ENCODE data around the gene PF4V1.
A peak's percentile ranks its signal among the peaks of the same experiment; 100 is the strongest.

The PF4V1 gene

DNA sequence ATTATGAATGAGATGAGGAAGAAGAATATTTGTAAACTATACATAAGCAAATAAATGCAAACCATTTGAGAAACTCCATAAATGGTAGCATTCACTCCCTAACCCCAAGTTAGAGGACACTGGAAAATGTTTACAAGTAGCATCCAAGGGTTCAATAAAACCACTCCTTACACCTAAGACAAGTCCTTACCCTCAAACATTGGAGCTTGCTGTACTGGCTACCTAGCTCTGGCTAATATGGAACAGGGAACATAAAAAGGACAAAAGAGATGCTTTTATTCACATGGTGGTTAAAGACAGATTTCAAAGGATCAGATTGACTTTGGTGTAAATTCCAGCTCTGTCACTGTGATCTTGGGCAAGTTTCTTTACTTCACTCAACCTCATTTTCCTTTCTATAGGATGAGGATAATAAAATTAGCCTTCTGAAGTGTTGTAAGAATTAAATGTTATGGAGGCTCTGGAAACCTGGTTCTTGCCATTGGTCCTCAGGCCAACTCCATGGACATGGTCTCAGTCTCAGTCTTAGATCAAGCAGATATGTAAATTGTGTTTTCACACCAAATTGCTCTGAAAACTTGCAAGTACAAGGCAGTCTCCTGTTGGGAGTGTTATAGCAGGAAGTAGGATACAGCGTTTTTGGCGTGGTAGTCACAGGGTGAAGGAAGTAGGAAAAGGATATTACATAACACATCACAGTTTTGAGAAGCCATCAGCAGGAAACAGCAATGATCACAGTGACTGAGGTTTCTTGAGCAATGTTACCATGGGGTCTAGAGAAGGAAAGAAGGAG lies 19.4 kb downstream of the PF4V1 start:
- Histone ChIP-seq H3K4me3 (ENCODE audit: low read length) (no peak overlapping the region), H3K27me3 (replicated peaks; ENCODE audit: control insufficient read depth, insufficient read depth, low read length) (no peaks in the 10 kb centered on the region), H3K9me3 (ENCODE audit: control insufficient read depth, low read length) (no peaks in the 10 kb centered on the region), H3K36me3 (ENCODE audit: control insufficient read depth, insufficient read depth, low read length, severe bottlenecking) (no peaks in the 10 kb centered on the region), H3K4me1 (ENCODE audit: control insufficient read depth, insufficient read depth, low read length) (peaks cover 39% of the 10 kb centered on the region), H3K9ac (ENCODE audit: low read length) (no peak overlapping the region)
- no peak for DNase-seq (ENCODE audit: low read depth)

- Histone ChIP-seq H3K36me3 (ENCODE audit: control insufficient read depth, insufficient read depth, low read length, severe bottlenecking) (no peaks in the 10 kb centered on the region), H3K4me3 (ENCODE audit: low read length) (no peak overlapping the region), H3K9me3 (ENCODE audit: control insufficient read depth, low read length) (no peaks in the 10 kb centered on the region), H3K4me1 (ENCODE audit: control insufficient read depth, insufficient read depth, low read length) (peaks cover 31% of the 10 kb centered on the region), H3K27me3 (replicated peaks; ENCODE audit: control insufficient read depth, insufficient read depth, low read length) (no peaks in the 10 kb centered on the region), H3K9ac (ENCODE audit: low read length) (no peak overlapping the region)
- no peak for DNase-seq (ENCODE audit: low read depth)
These were observed 21.3 kb downstream of the PF4V1 start for GRCh38 chr4:73874386-73874785.

- peak; percentile 54 for DNase-seq (ENCODE audit: low read depth)
- H3K4me3 ChIP-seq (ENCODE audit: low read length), result no peak overlapping the region
- H3K4me1 ChIP-seq (ENCODE audit: control insufficient read depth, insufficient read depth, low read length), result peaks cover 23% of the 10 kb centered on the region
- no peak overlapping the region for H3K9ac ChIP-seq (ENCODE audit: low read length)
- H3K36me3 ChIP-seq (ENCODE audit: control insufficient read depth, insufficient read depth, low read length, severe bottlenecking), result no peaks in the 10 kb centered on the region
- H3K27me3 ChIP-seq (replicated peaks; ENCODE audit: control insufficient read depth, insufficient read depth, low read length), result no peaks in the 10 kb centered on the region
- H3K9me3 ChIP-seq (ENCODE audit: control insufficient read depth, low read length), result no peaks in the 10 kb centered on the region
These were observed 22.3 kb downstream of the PF4V1 start for GRCh38 chr4:73875401-73875800.

GRCh38 chr4:73883306-73883705 lies 30.2 kb downstream of the PF4V1 start:
- peaks cover 18% of the 10 kb centered on the region for H3K4me1 ChIP-seq (ENCODE audit: control insufficient read depth, insufficient read depth, low read length)
- DNase-seq (ENCODE audit: low read depth), result no peak
- no peaks in the 10 kb centered on the region for H3K27me3 ChIP-seq (replicated peaks; ENCODE audit: control insufficient read depth, insufficient read depth, low read length)
- H3K4me3 ChIP-seq (ENCODE audit: low read length), result no peak overlapping the region
- H3K36me3 ChIP-seq (ENCODE audit: control insufficient read depth, insufficient read depth, low read length, severe bottlenecking), result no peaks in the 10 kb centered on the region
- no peak overlapping the region for H3K9ac ChIP-seq (ENCODE audit: low read length)
- H3K9me3 ChIP-seq (ENCODE audit: control insufficient read depth, low read length), result no peaks in the 10 kb centered on the region

DNA sequence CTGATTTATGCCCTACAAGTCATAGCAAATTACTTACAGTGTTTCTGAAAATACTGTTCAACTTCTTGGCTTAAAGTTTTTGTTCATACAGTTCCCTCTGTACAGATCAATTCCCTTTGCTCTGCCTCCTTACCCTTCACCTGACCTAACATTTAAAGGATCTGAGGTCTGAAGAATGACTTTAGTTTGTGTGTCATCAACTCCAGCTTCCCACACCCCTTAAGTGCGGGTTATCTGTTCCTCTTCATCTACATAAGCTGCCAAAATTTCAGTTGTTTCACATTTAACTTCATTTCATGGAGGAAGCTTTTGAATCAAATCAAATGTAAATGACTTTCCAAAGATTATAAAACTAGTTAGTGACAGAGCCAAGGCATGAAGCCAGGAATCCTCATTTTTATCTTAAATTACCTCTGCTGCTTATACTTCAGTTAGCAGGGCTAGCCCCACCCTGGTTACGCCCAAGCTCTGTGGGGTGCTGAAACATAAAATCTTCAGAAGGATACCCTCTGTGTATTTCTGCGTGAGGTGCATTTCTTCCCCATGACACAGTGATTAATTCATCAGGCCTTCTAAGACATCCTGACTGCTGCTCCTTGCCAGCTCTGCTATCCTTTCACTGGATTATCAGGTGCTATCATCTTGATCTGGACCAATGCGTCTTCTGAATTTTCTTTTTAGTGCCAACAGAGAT lies 32.6 kb downstream of the PF4V1 start:
- H3K9me3 ChIP-seq (ENCODE audit: control insufficient read depth, low read length), result no peaks in the 10 kb centered on the region
- H3K36me3 ChIP-seq (ENCODE audit: control insufficient read depth, insufficient read depth, low read length, severe bottlenecking), result no peaks in the 10 kb centered on the region
- no peaks in the 10 kb centered on the region for H3K27me3 ChIP-seq (replicated peaks; ENCODE audit: control insufficient read depth, insufficient read depth, low read length)
- H3K9ac ChIP-seq (ENCODE audit: low read length), result no peak overlapping the region
- DNase-seq (ENCODE audit: low read depth), result no peak
- H3K4me3 ChIP-seq (ENCODE audit: low read length), result no peak overlapping the region
- H3K4me1 ChIP-seq (ENCODE audit: control insufficient read depth, insufficient read depth, low read length), result peaks cover 18% of the 10 kb centered on the region

DNA sequence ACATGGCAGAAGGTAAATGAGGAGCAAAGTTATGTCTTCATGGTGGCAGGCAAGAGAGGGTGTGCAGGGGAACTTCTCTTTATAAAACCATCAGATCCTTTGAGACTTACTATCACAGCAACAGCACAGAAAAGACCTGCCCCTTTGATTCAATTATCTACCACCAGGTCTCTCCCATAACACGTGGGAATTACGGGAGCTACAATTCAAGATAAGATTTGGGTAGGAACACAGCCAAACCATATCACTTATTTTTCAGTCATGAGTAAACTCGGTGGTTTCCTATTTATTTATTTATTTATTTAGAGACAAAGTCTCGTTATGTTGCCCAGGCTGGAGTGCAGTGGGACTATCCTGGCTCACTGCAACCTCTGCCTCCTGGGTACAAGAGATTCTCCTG lies 38.2 kb downstream of the PF4V1 start:
- Histone ChIP-seq H3K27me3 (replicated peaks; ENCODE audit: control insufficient read depth, insufficient read depth, low read length) (no peaks in the 10 kb centered on the region), H3K4me3 (ENCODE audit: low read length) (no peak overlapping the region), H3K4me1 (ENCODE audit: control insufficient read depth, insufficient read depth, low read length) (peaks cover 37% of the 10 kb centered on the region), H3K9ac (ENCODE audit: low read length) (no peak overlapping the region), H3K9me3 (ENCODE audit: control insufficient read depth, low read length) (no peaks in the 10 kb centered on the region), H3K36me3 (ENCODE audit: control insufficient read depth, insufficient read depth, low read length, severe bottlenecking) (no peaks in the 10 kb centered on the region)
- DNase-seq (ENCODE audit: low read depth), result no peak

DNA sequence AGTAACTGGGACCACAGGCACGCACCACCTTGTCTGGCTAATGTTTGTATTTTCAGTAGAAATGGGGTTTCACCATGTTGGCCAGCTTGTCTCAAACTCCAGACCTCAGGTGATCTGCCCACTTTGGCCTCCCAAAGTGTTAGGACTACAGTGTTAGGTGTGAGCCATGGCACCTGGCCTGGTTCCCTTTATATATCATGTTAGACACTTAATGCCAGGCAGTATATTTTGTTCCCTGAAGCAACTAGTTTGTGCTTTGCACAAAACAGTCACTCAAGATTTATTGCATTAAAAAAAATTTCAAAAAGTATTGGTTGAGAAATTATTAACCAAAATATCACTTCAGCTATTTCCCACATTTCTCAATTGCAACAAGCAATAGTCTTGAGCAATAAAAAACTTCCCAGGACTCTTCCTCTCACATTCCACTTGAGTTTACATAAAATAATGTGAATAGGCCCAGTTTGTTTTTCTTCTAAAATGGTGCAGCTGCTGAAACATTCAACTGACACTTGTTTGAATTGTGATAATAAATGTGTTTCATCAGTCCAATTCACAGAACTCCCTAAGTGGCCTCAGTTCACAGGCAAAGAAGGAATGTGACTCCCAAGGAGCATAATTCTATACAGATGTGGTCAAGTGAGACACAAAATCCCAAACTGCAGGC lies 38.8 kb downstream of the PF4V1 start:
- Histone ChIP-seq H3K27me3 (replicated peaks; ENCODE audit: control insufficient read depth, insufficient read depth, low read length) (no peaks in the 10 kb centered on the region), H3K9ac (ENCODE audit: low read length) (no peak overlapping the region), H3K4me3 (ENCODE audit: low read length) (no peak overlapping the region), H3K9me3 (ENCODE audit: control insufficient read depth, low read length) (no peaks in the 10 kb centered on the region), H3K36me3 (ENCODE audit: control insufficient read depth, insufficient read depth, low read length, severe bottlenecking) (no peaks in the 10 kb centered on the region), H3K4me1 (ENCODE audit: control insufficient read depth, insufficient read depth, low read length) (peaks cover 42% of the 10 kb centered on the region)
- peak; percentile 90 for DNase-seq (ENCODE audit: low read depth)

GRCh38 chr4:73892966-73893365 lies 39.9 kb downstream of the PF4V1 start:
- no peak overlapping the region for H3K4me3 ChIP-seq (ENCODE audit: low read length)
- H3K9me3 ChIP-seq (ENCODE audit: control insufficient read depth, low read length), result no peaks in the 10 kb centered on the region
- H3K27me3 ChIP-seq (replicated peaks; ENCODE audit: control insufficient read depth, insufficient read depth, low read length), result no peaks in the 10 kb centered on the region
- no peaks in the 10 kb centered on the region for H3K36me3 ChIP-seq (ENCODE audit: control insufficient read depth, insufficient read depth, low read length, severe bottlenecking)
- no peak for DNase-seq (ENCODE audit: low read depth)
- H3K9ac ChIP-seq (ENCODE audit: low read length), result no peak overlapping the region
- H3K4me1 ChIP-seq (ENCODE audit: control insufficient read depth, insufficient read depth, low read length), result peaks cover 53% of the 10 kb centered on the region

DNA sequence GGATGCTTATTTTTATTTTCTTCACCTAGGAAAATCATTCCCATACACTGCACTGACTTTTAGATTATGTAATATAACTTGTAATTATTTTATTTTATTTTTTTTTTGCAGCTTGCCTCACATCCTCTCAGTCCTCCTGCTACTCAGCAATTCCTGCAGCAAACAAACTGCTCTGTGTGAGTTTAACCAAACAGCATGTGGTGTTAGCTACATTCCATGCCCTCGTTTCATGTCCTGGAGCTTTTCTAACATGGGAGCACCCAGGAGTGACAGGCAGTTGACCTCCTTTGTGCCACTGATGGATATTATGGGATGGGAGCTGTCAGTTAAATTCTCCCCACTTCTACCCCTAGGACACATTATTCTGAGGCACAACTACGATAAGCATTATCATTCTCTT lies 40.9 kb downstream of the PF4V1 start:
- peaks cover 54% of the 10 kb centered on the region for H3K4me1 ChIP-seq (ENCODE audit: control insufficient read depth, insufficient read depth, low read length)
- H3K4me3 ChIP-seq (ENCODE audit: low read length), result no peak overlapping the region
- no peaks in the 10 kb centered on the region for H3K9me3 ChIP-seq (ENCODE audit: control insufficient read depth, low read length)
- no peaks in the 10 kb centered on the region for H3K36me3 ChIP-seq (ENCODE audit: control insufficient read depth, insufficient read depth, low read length, severe bottlenecking)
- H3K9ac ChIP-seq (ENCODE audit: low read length), result no peak overlapping the region
- peak; percentile 55 for DNase-seq (ENCODE audit: low read depth)
- H3K27me3 ChIP-seq (replicated peaks; ENCODE audit: control insufficient read depth, insufficient read depth, low read length), result no peaks in the 10 kb centered on the region

GRCh38 chr4:73895201-73896175 lies 42.4 kb downstream of the PF4V1 start:
- no peak overlapping the region for H3K4me3 ChIP-seq (ENCODE audit: low read length)
- DNase-seq (ENCODE audit: low read depth), result no peak
- H3K9me3 ChIP-seq (ENCODE audit: control insufficient read depth, low read length), result no peaks in the 10 kb centered on the region
- H3K27me3 ChIP-seq (replicated peaks; ENCODE audit: control insufficient read depth, insufficient read depth, low read length), result no peaks in the 10 kb centered on the region
- H3K36me3 ChIP-seq (ENCODE audit: control insufficient read depth, insufficient read depth, low read length, severe bottlenecking), result no peaks in the 10 kb centered on the region
- peaks cover 54% of the 10 kb centered on the region for H3K4me1 ChIP-seq (ENCODE audit: control insufficient read depth, insufficient read depth, low read length)
- no peak overlapping the region for H3K9ac ChIP-seq (ENCODE audit: low read length)
